GM12878 (cell line): ENCODE measurements around the gene TMEM114.

Experiments used
- CREB1 ChIP-seq: IDR thresholded peaks from 2 replicates; pipeline ENCODE4 v1.6.1; 2012; ENCODE audit warnings: low read depth, mild to moderate bottlenecking, inconsistent platforms
- CTCF ChIP-seq, 3 experiments: IDR thresholded peaks in 2 of 3; conservative IDR thresholded peaks in 1 of 3; 2 replicates each; pipeline ENCODE4 v1.5.1; 2011; ENCODE audit warnings: low read depth in 3 of 3, low read length in 3 of 3, mild to moderate bottlenecking in 3 of 3, control low read depth in 2 of 3, moderate library complexity in 2 of 3, inconsistent platforms in 1 of 3, mixed read lengths in 1 of 3; ENCODE audit not compliant: control insufficient read depth in 2 of 3, insufficient read depth in 1 of 3; ENCODE audit errors: extremely low read depth in 1 of 3
- JUNB ChIP-seq: IDR thresholded peaks from 2 replicates; pipeline ENCODE4 v1.6.1; 2016; ENCODE audit warnings: antibody characterized with exemption, mild to moderate bottlenecking
- NR2F1 ChIP-seq: fragments of 450-650 bp; conservative IDR thresholded peaks from 2 replicates; pipeline ENCODE4 v1.6.1; 2017; ENCODE audit warnings: mild to moderate bottlenecking
- POLR2A ChIP-seq: IDR thresholded peaks from 2 replicates; pipeline ENCODE4 v1.6.1; 2011; ENCODE audit warnings: low read depth, mild to moderate bottlenecking, low read length
- RAD21 ChIP-seq: IDR thresholded peaks from 2 replicates; pipeline ENCODE4 v1.6.1; 2011; ENCODE audit warnings: mild to moderate bottlenecking, low read depth, low read length, moderate library complexity; ENCODE audit not compliant: insufficient read depth
- SPI1 ChIP-seq: IDR thresholded peaks from 2 replicates; pipeline ENCODE4 v1.6.1; 2011; ENCODE audit warnings: low read depth, mild to moderate bottlenecking, low read length, moderate library complexity, borderline replicate concordance; ENCODE audit not compliant: insufficient read depth
- ZNF274 ChIP-seq: IDR thresholded peaks from one replicate; pipeline ENCODE4 v1.8.0; 2011; ENCODE audit not compliant: insufficient read length, insufficient read depth

DNA sequence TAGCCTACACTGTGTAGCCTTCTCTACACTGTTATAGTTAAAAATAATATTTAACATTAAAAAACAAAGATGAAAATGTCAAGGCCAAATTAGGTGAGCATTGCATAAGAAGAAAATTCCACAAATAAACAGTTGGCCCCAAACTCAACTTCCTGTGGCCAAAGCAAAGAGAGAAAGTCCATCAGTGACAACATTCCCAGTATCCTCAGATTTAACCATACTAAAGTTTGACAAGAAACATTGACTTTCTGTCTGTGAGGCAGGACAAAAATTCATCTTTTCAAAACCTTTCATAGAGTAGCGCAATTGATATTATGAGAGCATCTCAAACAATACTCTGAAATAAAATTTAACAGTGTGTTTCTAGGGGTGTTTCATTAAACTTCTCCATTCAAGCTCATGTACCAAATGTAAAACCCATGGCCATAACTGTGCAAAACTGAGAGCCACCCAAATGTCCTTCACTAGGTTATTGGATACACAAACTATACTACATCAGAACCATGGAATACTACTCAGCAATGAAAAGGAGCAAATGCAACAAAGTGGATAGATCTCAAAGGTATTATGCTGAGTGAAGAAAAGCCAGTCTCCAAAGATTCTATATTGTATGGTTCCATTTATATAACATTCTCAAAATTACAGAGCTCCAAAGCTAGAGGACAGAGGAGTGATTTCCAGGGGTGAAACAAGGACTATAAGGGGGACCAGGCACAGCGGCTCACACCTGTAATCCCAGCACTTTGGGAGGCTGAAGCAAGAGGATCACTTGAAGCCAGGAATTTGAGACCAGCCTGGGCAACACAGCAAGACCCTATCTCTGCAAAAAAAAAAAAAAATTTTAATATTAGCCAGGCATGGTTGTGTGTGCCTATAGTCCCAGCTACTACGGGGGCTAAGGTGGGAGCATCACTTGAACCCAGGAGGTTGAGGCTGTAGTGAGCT is 38.7 kb downstream of the TMEM114 start:
- TF ChIP-seq CREB1 (no peak), CTCF (IDR thresholded peaks at IDR 0.05 in 2 of 3, conservative IDR thresholded peaks at IDR 0.05 in 1 of 3; ENCODE audit: control insufficient read depth in 2 of 3, extremely low read depth in 1 of 3, insufficient read depth in 1 of 3, low read depth in 3 of 3, low read length in 3 of 3) (no peak), RAD21 (no peak), POLR2A (no peak), NR2F1 (no peak), JUNB (no peak), ZNF274 (no peak), SPI1 (no peak)
